ENCODE data around the gene EFNB2.

EFNB2 gene

DNA sequence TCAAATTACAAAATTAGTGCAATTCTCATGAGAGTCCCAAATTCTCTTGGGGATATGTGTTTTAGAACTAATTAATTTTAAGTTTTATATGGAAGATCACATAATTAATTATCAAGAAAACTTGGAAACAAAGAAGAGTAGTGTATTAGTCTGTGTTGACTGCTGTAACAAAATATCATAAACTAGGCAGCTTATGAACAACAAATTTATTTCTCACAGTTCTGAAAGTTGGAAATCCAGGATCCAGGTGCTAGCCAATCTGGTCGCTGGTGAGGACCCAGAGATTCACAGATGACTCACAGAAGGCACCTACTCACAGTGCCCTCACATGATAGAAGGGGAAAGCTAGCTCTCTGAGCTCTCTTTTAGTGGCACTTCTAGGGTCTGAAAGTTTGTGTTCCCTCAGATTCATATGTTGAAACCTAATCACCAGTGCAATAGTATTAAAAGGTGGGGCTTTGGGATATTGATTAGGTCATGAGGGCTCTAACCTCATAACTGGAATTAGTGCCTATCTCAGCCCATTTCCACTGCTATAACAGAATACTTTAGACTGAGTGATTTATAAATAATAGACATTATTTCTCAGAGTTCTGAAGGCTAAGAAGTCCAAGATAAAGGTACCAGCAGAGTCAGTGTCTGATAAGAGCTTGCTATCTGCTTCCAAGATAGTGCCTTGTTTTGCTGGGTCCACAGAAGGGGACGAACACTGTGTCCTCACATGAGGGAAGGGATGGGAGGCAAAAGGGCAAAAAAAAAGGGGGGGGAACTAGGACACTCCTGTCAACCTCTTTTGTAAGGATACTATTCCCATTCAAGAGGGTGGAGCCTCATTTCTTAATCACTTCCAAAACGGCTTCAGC is 34.0 kb upstream of the EFNB2 start:
- DNase-seq (ENCODE audit: low read depth) = no peak
- no peak overlapping the region for H3K4me3 ChIP-seq (ENCODE audit: low read depth, low read length)
- TF ChIP-seq, protein P1, sequence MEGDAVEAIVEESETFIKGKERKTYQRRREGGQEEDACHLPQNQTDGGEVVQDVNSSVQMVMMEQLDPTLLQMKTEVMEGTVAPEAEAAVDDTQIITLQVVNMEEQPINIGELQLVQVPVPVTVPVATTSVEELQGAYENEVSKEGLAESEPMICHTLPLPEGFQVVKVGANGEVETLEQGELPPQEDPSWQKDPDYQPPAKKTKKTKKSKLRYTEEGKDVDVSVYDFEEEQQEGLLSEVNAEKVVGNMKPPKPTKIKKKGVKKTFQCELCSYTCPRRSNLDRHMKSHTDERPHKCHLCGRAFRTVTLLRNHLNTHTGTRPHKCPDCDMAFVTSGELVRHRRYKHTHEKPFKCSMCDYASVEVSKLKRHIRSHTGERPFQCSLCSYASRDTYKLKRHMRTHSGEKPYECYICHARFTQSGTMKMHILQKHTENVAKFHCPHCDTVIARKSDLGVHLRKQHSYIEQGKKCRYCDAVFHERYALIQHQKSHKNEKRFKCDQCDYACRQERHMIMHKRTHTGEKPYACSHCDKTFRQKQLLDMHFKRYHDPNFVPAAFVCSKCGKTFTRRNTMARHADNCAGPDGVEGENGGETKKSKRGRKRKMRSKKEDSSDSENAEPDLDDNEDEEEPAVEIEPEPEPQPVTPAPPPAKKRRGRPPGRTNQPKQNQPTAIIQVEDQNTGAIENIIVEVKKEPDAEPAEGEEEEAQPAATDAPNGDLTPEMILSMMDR (IDR thresholded peaks at IDR 0.05; ENCODE audit: control insufficient read depth, extremely low read depth, insufficient read depth) = no peak

DNA sequence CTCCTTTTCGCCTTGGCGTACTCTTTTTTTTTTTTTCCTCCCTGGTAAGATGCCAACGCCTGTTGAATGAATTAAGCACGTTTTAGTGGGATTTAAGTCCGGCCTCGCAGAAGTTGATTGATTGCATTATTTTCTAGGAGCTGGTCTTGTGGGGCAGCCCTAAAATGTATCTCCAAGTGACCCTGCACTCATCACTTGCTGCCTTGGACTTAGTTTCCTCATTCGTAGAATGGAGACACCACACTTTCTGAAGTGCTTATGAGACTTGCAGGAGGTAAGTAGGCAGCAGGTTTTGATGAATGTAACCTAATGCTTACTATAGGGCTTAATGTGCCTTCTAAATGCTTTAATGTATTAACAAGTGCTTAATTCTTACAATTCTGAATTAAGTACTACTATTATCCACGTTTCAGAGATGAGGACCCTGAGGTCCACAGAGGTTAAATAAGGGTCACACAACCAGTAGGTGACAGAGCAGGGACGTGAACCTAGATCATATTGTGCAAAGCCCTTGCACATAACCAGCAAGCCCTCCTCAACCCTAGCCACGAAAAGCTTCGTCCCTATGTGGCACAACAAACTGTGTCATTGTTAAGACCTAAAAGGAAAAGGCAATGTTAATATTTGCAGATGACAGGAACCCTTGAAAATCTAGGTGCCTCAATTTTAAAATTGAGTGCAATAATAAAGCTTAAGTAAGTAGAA is 33.0 kb upstream of the EFNB2 start:
- TF ChIP-seq, protein P1 (IDR thresholded peaks at IDR 0.05; ENCODE audit: control insufficient read depth, extremely low read depth, insufficient read depth) = no peak
- DNase-seq (ENCODE audit: low read depth) = no peak
- H3K4me3 ChIP-seq (ENCODE audit: low read depth, low read length) = peak overlapping the region; percentile 91

- peak; percentile 56 for DNase-seq (ENCODE audit: low read depth)
- peak within 1 kb of the TSS; percentile 91 for H3K4me3 ChIP-seq (ENCODE audit: low read depth, low read length)
- TF ChIP-seq, protein P1 (IDR thresholded peaks at IDR 0.05; ENCODE audit: control insufficient read depth, extremely low read depth, insufficient read depth) = no peak
Observed at GRCh38 chr13:106567474-106568298, 32.2 kb upstream of the EFNB2 start, which contains the start of gene ARGLU1. TSS of gene ARGLU1 (minus strand) at chr13:106568137. CDS start at chr13:106567919, 218 bp downstream.

- peak overlapping the region; percentile 91 for H3K4me3 ChIP-seq (ENCODE audit: low read depth, low read length)
- no peak for DNase-seq (ENCODE audit: low read depth)
- TF ChIP-seq, protein P1 (IDR thresholded peaks at IDR 0.05; ENCODE audit: control insufficient read depth, extremely low read depth, insufficient read depth) = no peak
Observed at GRCh38 chr13:106566641-106567473, 31.4 kb upstream of the EFNB2 start.

DNA sequence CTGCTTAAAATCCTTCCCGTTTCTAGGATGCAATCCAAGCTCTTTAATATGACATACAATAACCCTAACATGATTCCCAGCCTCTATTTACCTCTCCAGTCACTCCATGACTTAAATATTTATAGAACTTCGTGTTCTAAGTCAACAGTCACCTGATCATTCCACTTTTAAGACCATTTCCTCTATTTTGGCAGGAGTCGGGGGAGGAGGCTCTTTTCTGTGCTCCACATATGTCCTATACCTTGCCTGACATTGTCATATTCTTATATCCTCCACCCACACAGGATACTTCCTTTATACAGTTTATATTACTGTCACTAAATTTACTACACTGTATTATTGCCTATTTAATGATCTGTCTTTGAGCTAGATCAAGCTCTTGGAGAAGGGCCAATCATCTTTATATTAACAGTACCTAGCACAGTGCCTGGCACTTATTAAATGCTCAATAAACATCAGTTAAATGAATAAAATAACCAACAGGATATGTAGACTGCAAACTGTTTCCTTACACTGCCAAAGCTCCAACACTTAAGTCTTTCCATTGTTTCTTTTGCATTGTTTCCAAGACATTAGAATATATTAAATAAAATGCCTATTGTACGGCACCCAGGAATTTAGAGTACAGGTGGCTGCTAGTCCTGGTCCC is 29.8 kb upstream of the EFNB2 start:
- TF ChIP-seq, protein P1 (IDR thresholded peaks at IDR 0.05; ENCODE audit: control insufficient read depth, extremely low read depth, insufficient read depth) = no peak
- peak; percentile 71 for DNase-seq (ENCODE audit: low read depth)
- no peak overlapping the region for H3K4me3 ChIP-seq (ENCODE audit: low read depth, low read length)
